NCI-H2196 treated with DMSO at 0.1 percent for 48 hours (cell line): ENCODE results near the gene CCDC51.

Experiments
- DNase-seq: peaks from one replicate; lab custom pipeline; 2025; ENCODE audit not compliant: unreplicated experiment; lab: John Stamatoyannopoulos, UW

CCDC51 gene

GRCh38 chr3:48387634-48388033 lies 52.3 kb downstream of the CCDC51 start:
- no peak for DNase-seq
